HG03064 (cell line): ENCODE measurements around the gene NDUFA13.
"Not testable (repeated sequence)": the region's sequence is repeated elsewhere in the genome, so short reads cannot be mapped to it uniquely, and the experiment has no call there.

Experiments
- ATAC-seq: cut with Tn5 transposase; IDR thresholded peaks from one replicate; pipeline ENCODE4 v1.9.1; 2021; ENCODE audit warnings: low read depth; ENCODE audit not compliant: unreplicated experiment

Gene NDUFA13

GRCh38 chr19:19515642-19516519, at the start of gene NDUFA13:
TSS of gene NDUFA13 (plus strand) at chr19:19516225. CDS start at chr19:19516239, 14 bp downstream.
- peak; percentile 81 for ATAC-seq

- ATAC-seq: no peak
Measured at GRCh38 chr19:19468424-19469050, 47.5 kb upstream of the NDUFA13 start.

GRCh38 chr19:19470579-19470978, 45.4 kb upstream of the NDUFA13 start:
- ATAC-seq: no peak

- ATAC-seq: no peak
Measured at GRCh38 chr19:19471682-19472081, 44.3 kb upstream of the NDUFA13 start.

GRCh38 chr19:19472106-19472505, 43.9 kb upstream of the NDUFA13 start:
- not testable (repeated sequence) for ATAC-seq

- ATAC-seq: no peak
Measured at GRCh38 chr19:19475015-19475765, 40.8 kb upstream of the NDUFA13 start.

- no peak for ATAC-seq
Measured at GRCh38 chr19:19475849-19476828, 39.9 kb upstream of the NDUFA13 start.

- ATAC-seq: no peak
Measured at GRCh38 chr19:19477705-19478383, 38.2 kb upstream of the NDUFA13 start.

GRCh38 chr19:19480688-19481087, 35.3 kb upstream of the NDUFA13 start:
- ATAC-seq: no peak

- no peak for ATAC-seq
Measured at GRCh38 chr19:19482809-19483596, 33.0 kb upstream of the NDUFA13 start.

- no peak for ATAC-seq
Measured at GRCh38 chr19:19485161-19485997, 30.6 kb upstream of the NDUFA13 start.

- no peak for ATAC-seq
Measured at GRCh38 chr19:19485998-19486290, 30.1 kb upstream of the NDUFA13 start.

GRCh38 chr19:19486343-19487076, 29.5 kb upstream of the NDUFA13 start:
- ATAC-seq: no peak

GRCh38 chr19:19487077-19487949, 28.7 kb upstream of the NDUFA13 start:
- no peak for ATAC-seq

- no peak for ATAC-seq
Measured at GRCh38 chr19:19487950-19488874, 27.8 kb upstream of the NDUFA13 start.
